Activated T-cell treated with anti-CD3 and anti-CD28 coated beads, Interleukin-2, amount 50 U/mL, for 72 hours (primary cell): ENCODE data around the gene NCOA1. TPM values are rescaled to one million over a fixed set of nuclear protein-coding genes. Genes with fewer than 3 reads are reported as not detected.

Source experiments
- ATAC-seq, 2 donors: fragments of 150-1000 bp; cut with Tn5 transposase; replicated peaks in 1 of 2; 2 replicates each; pipeline ENCODE4 v1.10.0; 2021; ENCODE audit warnings: moderate library complexity in 2 of 2, mild to moderate bottlenecking in 1 of 2
- DNase-seq, 2 donors: peaks; one replicate each; pipeline ENCODE4 v3.0.0; 2021 to 2022; ENCODE audit warnings: mixed read lengths in 1 of 2
- H3K27ac Mint-ChIP-seq: one replicate; pipeline ENCODE4 v1.8.0; 2022; ENCODE audit warnings: mild to moderate bottlenecking, moderate library complexity, mixed read lengths
- H3K27me3 Mint-ChIP-seq: one replicate; pipeline ENCODE4 v1.8.0; 2022; ENCODE audit warnings: low read depth, mixed read lengths
- H3K36me3 Mint-ChIP-seq, 2 donors: one replicate each; pipeline ENCODE4 v1.8.0; 2022; ENCODE audit warnings: mixed read lengths in 2 of 2, mild to moderate bottlenecking in 1 of 2; ENCODE audit not compliant: insufficient read depth in 2 of 2
- H3K4me1 Mint-ChIP-seq: one replicate; pipeline ENCODE4 v1.8.0; 2022; ENCODE audit warnings: low read depth, mixed read lengths
- H3K4me3 Mint-ChIP-seq, 2 donors: one replicate each; pipeline ENCODE4 v1.8.0; 2022; ENCODE audit warnings: mild to moderate bottlenecking in 2 of 2, mixed read lengths in 2 of 2, moderate library complexity in 2 of 2
- H3K9me3 Mint-ChIP-seq, 2 donors: one replicate each; pipeline ENCODE4 v1.8.0; 2022; ENCODE audit warnings: mixed read lengths in 2 of 2
- total RNA-seq, 2 donors: library from RNA; stranded (reverse); gene quantifications; one replicate each; pipeline ENCODE4 v1.2.3, GENCODE V29; 2022

NCOA1 gene
- total RNA-seq, 2 donors from 2014 or later: 29.8 to 32.7 TPM

- Mint-ChIP-seq H3K27me3 (no peaks in the 10 kb centered on the region), H3K9me3 (no peaks in the 10 kb centered on the region), H3K27ac (peak overlapping the region; percentile 17), H3K36me3 (peaks cover 5 to 12% of the 10 kb centered on the region in 2 donors), H3K4me1 (no peaks in the 10 kb centered on the region), H3K4me3 (no peak overlapping the region)
- no peak for ATAC-seq
- no peak for DNase-seq
Measured at GRCh38 chr2:24683408-24683807, 192.4 kb downstream of the NCOA1 start.

GRCh38 chr2:24690524-24690923 is 199.5 kb downstream of the NCOA1 start:
- Mint-ChIP-seq H3K4me1 (no peaks in the 10 kb centered on the region), H3K27me3 (no peaks in the 10 kb centered on the region), H3K27ac (no peak overlapping the region), H3K36me3 (peaks cover 7 to 14% of the 10 kb centered on the region in 2 donors), H3K9me3 (no peaks in the 10 kb centered on the region), H3K4me3 (no peak overlapping the region)
- ATAC-seq (no peak), DNase-seq (no peak)

GRCh38 chr2:24691806-24692205 is 200.8 kb downstream of the NCOA1 start:
- no peak overlapping the region for H3K4me3 Mint-ChIP-seq
- no peaks in the 10 kb centered on the region for H3K9me3 Mint-ChIP-seq
- no peak for ATAC-seq
- peaks cover 7 to 10% of the 10 kb centered on the region in 2 donors for H3K36me3 Mint-ChIP-seq
- H3K27me3 Mint-ChIP-seq: no peaks in the 10 kb centered on the region
- DNase-seq: no peak
- H3K4me1 Mint-ChIP-seq: no peaks in the 10 kb centered on the region
- H3K27ac Mint-ChIP-seq: peak overlapping the region; percentile 10

GRCh38 chr2:24697792-24698191 is 206.7 kb downstream of the NCOA1 start:
- H3K9me3 Mint-ChIP-seq: no peaks in the 10 kb centered on the region
- no peak overlapping the region for H3K27ac Mint-ChIP-seq
- no peak for ATAC-seq
- DNase-seq: no peak
- H3K27me3 Mint-ChIP-seq: no peaks in the 10 kb centered on the region
- H3K4me1 Mint-ChIP-seq: no peaks in the 10 kb centered on the region
- no peak overlapping the region for H3K4me3 Mint-ChIP-seq
- H3K36me3 Mint-ChIP-seq: no peaks in the 10 kb centered on the region

- peak overlapping the region; percentile 47 for H3K27ac Mint-ChIP-seq
- ATAC-seq (peak; percentile 85 to 88), DNase-seq (no peak)
- peaks cover 5 to 8% of the 10 kb centered on the region in 2 donors for H3K36me3 Mint-ChIP-seq
- H3K4me1 Mint-ChIP-seq: no peaks in the 10 kb centered on the region
- peak overlapping the region in 1 of 2 donors; percentile 46 for H3K4me3 Mint-ChIP-seq
- H3K27me3 Mint-ChIP-seq: no peaks in the 10 kb centered on the region
- H3K9me3 Mint-ChIP-seq: no peaks in the 10 kb centered on the region
Measured at GRCh38 chr2:24702800-24703199, 211.7 kb downstream of the NCOA1 start.

- Mint-ChIP-seq H3K27ac (peak overlapping the region; percentile 38), H3K27me3 (no peaks in the 10 kb centered on the region), H3K4me1 (no peaks in the 10 kb centered on the region), H3K36me3 (peaks cover 5 to 8% of the 10 kb centered on the region in 2 donors), H3K9me3 (no peaks in the 10 kb centered on the region), H3K4me3 (peak overlapping the region in 1 of 2 donors; percentile 15)
- ATAC-seq (peak; percentile 32 to 45), DNase-seq (no peak)
Measured at GRCh38 chr2:24704692-24705091, 213.6 kb downstream of the NCOA1 start.

- Mint-ChIP-seq H3K27me3 (no peaks in the 10 kb centered on the region), H3K9me3 (no peaks in the 10 kb centered on the region), H3K4me1 (no peaks in the 10 kb centered on the region), H3K36me3 (peaks cover 7 to 11% of the 10 kb centered on the region in 2 donors), H3K4me3 (no peak overlapping the region), H3K27ac (no peak overlapping the region)
- no peak for DNase-seq
- no peak for ATAC-seq
Measured at GRCh38 chr2:24707143-24707542, 216.1 kb downstream of the NCOA1 start.

GRCh38 chr2:24708537-24709152 is 217.6 kb downstream of the NCOA1 start:
- DNase-seq (no peak), ATAC-seq (peak in 1 of 2 donors; percentile 54)
- H3K27ac Mint-ChIP-seq: peak overlapping the region; percentile 6
- no peaks in the 10 kb centered on the region for H3K4me1 Mint-ChIP-seq
- no peaks in the 10 kb centered on the region for H3K27me3 Mint-ChIP-seq
- no peak overlapping the region for H3K4me3 Mint-ChIP-seq
- peaks cover 8 to 13% of the 10 kb centered on the region in 2 donors for H3K36me3 Mint-ChIP-seq
- no peaks in the 10 kb centered on the region for H3K9me3 Mint-ChIP-seq

GRCh38 chr2:24710806-24711205 is 219.8 kb downstream of the NCOA1 start:
- H3K4me3 Mint-ChIP-seq: no peak overlapping the region
- H3K4me1 Mint-ChIP-seq: no peaks in the 10 kb centered on the region
- H3K27ac Mint-ChIP-seq: no peak overlapping the region
- H3K36me3 Mint-ChIP-seq: peaks cover 8 to 19% of the 10 kb centered on the region in 2 donors
- ATAC-seq: no peak
- no peaks in the 10 kb centered on the region for H3K9me3 Mint-ChIP-seq
- no peak for DNase-seq
- no peaks in the 10 kb centered on the region for H3K27me3 Mint-ChIP-seq

- Mint-ChIP-seq H3K4me3 (no peak overlapping the region), H3K27me3 (no peaks in the 10 kb centered on the region), H3K9me3 (no peaks in the 10 kb centered on the region), H3K36me3 (peaks cover 4 to 18% of the 10 kb centered on the region in 2 donors), H3K4me1 (no peaks in the 10 kb centered on the region), H3K27ac (no peak overlapping the region)
- DNase-seq: no peak
- ATAC-seq: no peak
Measured at GRCh38 chr2:24711865-24712264, 220.8 kb downstream of the NCOA1 start.

GRCh38 chr2:24712296-24712695 is 221.2 kb downstream of the NCOA1 start:
- Mint-ChIP-seq H3K27me3 (no peaks in the 10 kb centered on the region), H3K4me3 (no peak overlapping the region), H3K9me3 (no peaks in the 10 kb centered on the region), H3K36me3 (peaks cover 4 to 15% of the 10 kb centered on the region in 2 donors), H3K27ac (peak overlapping the region; percentile 7), H3K4me1 (no peaks in the 10 kb centered on the region)
- DNase-seq (no peak), ATAC-seq (no peak)

- H3K4me3 Mint-ChIP-seq: no peak overlapping the region
- DNase-seq (no peak), ATAC-seq (no peak)
- no peaks in the 10 kb centered on the region for H3K27me3 Mint-ChIP-seq
- peaks cover under 1 to 10% of the 10 kb centered on the region in 2 donors for H3K36me3 Mint-ChIP-seq
- no peaks in the 10 kb centered on the region for H3K9me3 Mint-ChIP-seq
- H3K4me1 Mint-ChIP-seq: peaks cover 12% of the 10 kb centered on the region
- H3K27ac Mint-ChIP-seq: no peak overlapping the region
Measured at GRCh38 chr2:24717263-24717951, 226.4 kb downstream of the NCOA1 start.

- no peaks in the 10 kb centered on the region for H3K27me3 Mint-ChIP-seq
- ATAC-seq: no peak
- no peak overlapping the region for H3K27ac Mint-ChIP-seq
- H3K9me3 Mint-ChIP-seq: no peaks in the 10 kb centered on the region
- no peak for DNase-seq
- no peak overlapping the region for H3K4me3 Mint-ChIP-seq
- peaks cover 12% of the 10 kb centered on the region for H3K4me1 Mint-ChIP-seq
- H3K36me3 Mint-ChIP-seq: peaks cover 0 to 1% of the 10 kb centered on the region in 2 donors
Measured at GRCh38 chr2:24720310-24720709, 229.3 kb downstream of the NCOA1 start.
